ENCODE data around the gene PDE9A.

PDE9A gene

GRCh38 chr21:42642219-42642745 lies 11.1 kb upstream of the PDE9A start:
- no peak for DNase-seq (ENCODE audit: low read depth, low spot score)

DNA sequence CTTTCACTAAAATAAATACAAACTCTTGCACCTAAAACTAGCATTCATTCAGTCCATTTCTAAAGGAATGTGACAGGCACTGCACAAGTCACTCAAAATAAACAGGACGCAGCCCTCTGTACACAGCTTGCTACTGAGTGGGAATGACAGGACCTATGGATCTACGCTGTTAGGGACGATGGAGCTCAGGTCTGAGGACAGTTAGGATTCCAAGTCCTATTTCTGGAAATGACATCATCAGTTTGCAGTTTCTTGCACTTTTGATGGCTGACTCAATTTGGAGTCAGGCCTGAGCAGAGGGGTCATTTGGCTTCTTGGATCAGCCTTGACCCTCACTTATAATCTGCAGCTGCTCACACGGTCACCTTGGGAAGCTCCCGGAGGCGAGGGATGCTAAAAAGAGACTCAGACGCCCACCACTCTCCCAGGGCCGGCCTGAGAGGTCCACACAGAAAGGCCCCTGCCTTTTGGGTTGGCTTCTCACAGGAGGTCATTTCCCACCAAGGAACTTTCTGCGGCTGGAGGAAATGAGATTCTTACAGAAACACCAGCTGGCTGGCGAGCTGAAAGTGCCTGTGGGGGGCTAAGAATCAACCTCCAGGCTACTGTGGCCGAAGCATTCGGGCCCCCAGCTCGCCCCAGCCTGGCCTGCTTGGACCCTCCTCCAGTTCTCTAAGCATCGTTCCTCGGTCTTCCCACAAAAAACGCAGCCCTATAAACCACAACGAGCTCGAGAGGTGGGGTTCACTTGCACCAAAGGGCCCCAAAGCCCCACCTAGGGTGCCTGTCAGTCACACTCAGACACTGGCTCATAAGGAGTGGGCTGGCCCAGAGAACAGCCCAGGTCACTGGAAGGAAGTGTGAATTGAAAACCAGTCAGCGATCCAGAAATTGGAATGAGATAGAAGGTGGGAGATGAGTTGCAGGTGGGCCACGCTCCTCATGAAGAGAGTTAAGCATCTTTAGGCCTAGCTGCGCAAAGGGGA lies 8.9 kb upstream of the PDE9A start:
- no peak for DNase-seq (ENCODE audit: low read depth, low spot score)

GRCh38 chr21:42645211-42646075 lies 8.0 kb upstream of the PDE9A start:
- DNase-seq (ENCODE audit: low read depth, low spot score): no peak

DNA sequence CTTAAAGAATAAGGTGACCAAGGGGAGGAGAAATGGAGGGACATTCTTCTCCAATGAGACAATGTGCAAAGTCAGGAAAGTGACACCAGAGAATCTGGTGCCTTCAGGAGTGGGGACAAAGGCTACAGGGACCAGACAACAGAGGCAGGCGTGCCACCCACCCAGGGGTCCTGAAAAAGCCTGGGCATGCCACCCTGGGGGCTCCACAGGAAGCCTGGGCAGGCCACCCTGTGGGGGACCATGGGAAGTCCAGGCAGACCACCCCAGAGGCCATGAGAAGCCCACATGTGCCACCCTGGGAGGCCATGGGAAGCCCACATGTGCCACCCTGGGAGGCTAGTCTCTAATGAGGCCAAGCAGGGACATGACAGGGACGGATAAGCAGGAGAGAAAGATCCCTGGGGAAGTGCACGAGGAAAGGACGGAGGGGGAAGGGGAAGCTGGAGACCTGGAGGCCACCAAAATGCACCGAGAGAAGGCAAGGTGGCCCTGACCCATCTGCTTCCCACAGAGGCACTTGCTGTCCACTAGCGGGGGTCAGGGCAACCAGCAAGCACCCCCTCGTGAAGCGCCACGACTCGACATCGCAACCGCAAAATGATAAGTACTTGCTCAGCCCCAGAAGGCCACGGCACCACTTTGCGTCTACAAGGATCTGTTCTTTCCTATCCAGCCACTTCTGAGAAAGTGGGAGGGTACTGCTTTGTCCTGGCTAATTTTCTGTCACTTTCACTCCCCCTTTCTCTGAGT lies 7.2 kb upstream of the PDE9A start:
- DNase-seq (ENCODE audit: low read depth, low spot score): no peak

DNA sequence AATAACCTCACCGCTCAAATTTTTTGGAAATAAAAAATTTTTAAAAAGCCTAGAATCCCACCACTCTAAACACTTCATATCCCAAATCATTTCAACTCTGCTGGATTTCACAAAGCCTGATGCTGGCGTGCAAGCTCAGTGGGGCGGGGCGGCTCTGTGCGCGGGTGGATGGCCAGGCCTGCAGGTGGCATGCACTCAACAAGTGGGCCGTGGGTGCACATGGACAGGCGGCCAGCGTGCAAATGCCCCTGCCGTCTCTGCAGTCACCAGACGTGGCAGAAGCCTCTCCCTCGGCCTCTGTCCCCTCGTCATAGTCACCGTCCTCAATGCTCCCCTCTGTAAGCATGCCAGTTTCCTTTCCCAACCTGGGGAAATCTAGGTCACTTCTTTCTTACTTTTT lies 6.6 kb upstream of the PDE9A start:
- DNase-seq (ENCODE audit: low read depth, low spot score): no peak

DNA sequence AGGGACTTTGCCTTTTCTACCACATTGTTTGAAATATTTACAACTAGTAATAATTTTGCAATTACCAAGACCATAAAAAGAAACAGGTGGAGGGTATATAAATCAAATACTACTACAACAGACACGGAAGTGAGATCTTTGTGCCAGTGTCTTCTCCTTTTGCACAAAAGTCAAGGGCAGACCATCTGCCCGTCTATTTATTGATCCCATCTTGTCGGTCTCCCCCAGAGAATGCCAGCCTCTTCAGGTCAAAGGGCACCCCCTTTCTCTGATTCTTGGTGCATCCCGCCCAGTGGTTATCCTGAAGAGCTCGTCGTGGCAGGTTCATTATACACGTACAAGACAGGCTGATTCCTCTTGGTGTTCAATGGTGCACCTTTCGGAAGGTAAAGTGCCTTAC lies 4.8 kb upstream of the PDE9A start:
- no peak for DNase-seq (ENCODE audit: low read depth, low spot score)

DNA sequence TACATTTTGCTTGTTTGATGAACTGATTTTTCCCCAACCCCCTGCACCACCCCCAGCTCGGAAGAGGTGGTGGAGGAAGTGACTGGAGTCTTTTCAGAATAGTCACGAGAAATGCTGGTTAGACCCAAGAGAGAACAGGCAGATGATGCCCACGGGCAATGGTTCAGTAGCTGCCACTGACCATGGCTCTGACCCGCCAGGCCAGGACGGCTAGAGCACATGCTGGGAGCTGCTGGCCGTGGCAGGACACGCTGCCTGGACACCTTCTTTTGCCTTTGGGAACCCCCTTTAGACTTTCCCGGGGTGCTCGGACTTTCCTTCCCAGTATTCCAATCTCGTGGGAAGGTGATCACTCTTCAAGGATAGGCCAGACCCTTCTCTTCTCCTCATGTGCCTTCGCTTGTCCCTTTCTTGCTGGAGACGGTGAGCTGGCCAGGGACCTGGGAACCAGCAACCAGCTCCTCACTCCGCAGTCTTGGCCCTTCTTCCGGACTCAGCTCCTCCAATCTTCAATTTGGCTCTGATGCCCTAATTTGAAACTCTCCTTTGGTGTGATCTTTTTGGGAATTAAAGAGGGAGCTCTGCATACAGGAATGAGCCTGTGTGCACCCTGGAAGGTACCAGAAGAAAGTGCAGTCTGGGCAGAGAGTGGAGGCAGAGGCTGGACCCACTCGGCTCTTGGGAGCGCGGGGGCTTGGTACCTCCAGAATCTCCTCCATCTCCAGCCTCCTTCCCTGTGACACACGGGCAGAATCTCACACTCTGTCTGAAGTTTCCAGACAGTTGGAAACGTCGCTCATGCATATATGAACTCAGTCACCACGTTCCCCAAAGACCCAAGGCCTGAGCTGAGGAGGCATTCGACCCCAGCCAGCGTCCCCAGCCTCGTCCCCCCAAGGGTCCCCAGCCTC lies 4.0 kb upstream of the PDE9A start:
- DNase-seq (ENCODE audit: low read depth, low spot score): no peak

DNA sequence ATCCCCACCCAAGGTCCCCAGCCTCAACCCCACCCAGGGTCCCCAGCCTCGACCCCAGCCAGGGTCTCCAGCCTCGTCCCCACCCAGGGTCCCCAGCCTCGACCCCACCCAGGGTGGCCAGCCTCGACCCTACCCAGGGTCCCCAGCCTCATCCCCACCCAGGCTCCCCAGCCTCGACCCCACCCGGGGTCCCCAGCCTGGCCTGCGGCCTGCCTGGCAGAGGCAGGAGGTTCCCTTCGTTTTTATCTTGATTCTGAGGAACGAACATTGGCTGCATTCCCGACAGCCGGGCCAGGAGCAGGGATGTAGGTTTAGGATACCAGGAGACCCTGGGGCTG lies 3.4 kb upstream of the PDE9A start:
- DNase-seq (ENCODE audit: low read depth, low spot score): no peak

DNA sequence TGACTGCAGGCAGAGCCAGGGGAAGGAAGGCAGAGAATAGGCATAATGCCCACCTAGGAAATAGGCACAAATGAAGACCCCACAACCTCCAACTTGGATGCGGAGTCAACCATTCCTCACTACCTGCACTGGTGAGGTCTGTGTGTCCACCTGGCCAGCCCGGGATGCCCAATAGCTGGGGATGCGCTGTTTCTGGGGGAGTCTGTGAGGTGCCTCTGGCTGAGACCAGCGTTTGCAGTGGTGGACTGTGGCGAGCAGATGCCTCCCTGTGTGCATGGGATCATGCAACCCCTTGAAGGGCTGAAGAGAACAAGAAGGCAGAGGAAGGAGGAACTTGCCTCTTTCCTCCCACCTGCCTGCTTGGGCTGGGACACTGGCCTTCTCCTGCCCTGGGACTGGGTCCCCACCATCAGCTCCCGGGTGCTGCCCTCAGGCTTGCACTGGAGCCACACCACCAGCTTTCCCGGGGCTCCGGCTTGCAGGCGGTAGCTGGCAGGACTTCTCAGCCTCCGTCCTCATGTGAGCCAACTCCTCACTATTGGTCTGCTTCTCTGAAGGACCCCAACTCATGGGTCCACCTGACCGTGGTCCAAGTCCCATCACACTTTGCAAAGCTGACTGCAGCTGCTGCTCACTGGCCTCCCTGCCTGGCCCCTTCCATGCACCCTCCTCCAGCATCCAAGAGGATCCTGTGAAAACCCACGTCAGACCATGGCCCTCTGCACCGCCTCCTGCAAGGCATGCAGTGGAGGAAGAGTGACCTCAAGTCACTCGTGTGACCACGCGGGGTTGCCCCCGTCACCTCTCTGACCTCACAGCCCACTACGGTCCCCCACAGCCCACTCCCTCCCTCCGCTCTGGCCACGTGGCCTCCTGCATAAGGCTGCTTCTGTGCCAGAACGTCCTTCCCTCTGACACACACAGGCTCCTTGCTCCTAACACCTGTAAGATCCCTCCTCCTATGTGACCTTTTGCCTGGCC lies 2.7 kb upstream of the PDE9A start:
- no peak for DNase-seq (ENCODE audit: low read depth, low spot score)

DNA sequence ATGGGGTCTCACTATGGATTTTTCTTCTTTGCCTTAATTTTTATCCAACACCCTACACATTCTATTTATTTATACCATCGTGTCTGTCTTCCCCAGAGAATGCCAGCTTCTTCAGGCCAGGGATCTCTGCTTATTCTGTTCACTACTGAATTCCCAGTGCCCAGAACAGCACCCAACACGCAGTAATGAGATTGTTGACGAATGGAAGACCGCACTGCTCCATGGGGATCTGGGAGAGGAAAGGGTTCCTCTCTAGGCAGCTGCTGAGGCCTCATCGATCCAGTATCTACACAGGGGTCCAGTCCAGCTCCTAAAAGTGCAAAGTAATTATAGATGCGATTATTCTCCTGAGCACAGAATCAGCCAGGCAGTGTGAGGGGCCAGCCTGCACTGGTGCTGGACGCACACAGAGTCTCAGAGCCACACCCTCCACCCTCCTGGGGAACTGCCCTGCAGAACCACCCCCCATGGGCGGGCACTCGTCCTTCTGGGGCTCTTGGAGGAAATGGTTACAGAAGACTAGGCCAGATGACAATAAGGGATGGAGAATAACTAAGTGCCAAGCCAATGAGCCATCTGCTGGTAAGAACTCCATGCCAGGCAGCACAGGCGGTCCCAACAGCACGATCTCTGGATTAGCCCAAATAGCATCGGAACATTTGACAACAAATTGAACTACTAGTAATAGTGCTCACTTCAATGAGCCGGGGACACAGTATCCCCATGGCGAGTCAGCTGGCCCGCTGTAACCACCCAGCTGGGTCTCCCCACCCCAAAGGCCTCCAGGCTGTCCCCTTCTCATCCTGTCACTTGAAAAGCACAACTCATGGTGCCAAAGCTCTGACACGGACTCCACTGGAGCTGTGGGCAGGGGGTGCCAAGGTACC lies 1.7 kb upstream of the PDE9A start:
- no peak for DNase-seq (ENCODE audit: low read depth, low spot score)

- DNase-seq (ENCODE audit: low read depth, low spot score): peak; percentile 82
These were observed 742 bp upstream of the PDE9A start for GRCh38 chr21:42652527-42653230.

- peak; percentile 50 for DNase-seq (ENCODE audit: low read depth, low spot score)
These were observed 925 bp downstream of the PDE9A start for GRCh38 chr21:42654179-42654912.

DNA sequence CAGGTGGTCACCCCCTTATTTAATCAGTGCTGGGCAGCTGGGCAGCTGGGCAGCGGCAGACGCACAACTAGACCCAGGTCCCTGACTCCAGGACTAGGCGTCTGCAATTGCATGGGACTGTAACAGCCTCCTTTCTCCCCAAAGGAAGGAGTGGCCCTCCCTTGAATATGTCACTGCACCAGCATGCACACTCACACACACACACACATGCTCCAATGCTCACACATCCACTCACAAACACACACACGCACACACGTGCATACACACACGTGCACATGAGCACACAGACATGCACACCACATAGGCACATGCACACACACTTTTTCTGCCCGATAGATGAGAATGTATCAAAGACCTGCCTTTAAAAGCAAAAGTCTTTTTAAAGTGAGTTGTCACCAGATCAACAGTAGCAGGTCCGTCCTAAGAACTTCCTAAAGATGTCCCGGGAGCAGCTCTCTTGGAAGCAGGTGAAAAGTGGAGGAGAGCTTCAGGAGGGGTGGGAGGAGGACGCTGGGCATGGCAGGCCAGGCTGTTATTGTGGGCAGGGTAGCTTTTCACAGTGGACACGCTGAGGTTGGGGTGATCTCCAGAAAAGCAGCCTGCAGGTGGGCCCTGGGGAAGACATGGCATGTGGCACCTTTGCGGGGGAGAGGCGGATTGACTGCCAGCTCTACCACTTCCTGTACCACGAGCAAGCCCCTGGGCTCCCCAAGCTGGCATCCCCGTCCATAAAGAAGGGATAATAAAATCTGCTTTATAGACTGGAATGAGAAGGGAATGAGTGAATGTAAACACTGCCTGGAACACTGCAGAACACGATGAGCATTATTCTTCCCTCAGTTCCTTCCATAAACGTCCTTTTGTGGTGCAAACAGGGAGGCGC lies 1.7 kb downstream of the PDE9A start:
- DNase-seq (ENCODE audit: low read depth, low spot score): no peak

- no peak for DNase-seq (ENCODE audit: low read depth, low spot score)
These were observed 2.7 kb downstream of the PDE9A start for GRCh38 chr21:42655796-42656770.

DNA sequence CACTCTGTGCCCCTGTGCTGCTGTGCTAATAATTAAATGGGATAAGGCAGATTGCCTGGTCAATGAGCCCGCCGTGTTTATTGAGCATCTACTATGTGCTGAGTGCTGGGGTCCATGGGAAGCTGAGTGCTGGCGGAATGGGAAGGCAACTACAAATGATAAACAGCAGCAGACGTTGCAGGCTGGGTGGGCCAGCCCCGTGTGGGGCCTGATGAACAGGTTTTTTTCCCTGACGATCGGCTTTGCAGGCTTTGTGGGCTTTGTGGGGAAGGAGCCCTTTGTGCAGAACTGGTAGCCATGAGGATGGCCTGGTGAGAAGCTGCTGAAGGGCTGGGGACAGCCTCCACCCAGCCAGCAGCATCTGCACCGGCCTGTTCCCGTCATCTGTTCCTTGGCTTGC lies 3.5 kb downstream of the PDE9A start:
- DNase-seq (ENCODE audit: low read depth, low spot score): peak; percentile 37

Data from ELF-1 (cell line).